OCI-LY7 (cell line): Measurements from ENCODE around the gene CDAN1. TPM values are rescaled to one million over a fixed set of nuclear protein-coding genes. Genes with fewer than 3 reads are reported as not detected.

ENCODE experiments used
- BruUV-seq: library from RNA; stranded (reverse); fragments of 400-500 nt; replicated peaks from 2 replicates; lab custom pipeline; 2021; lab: Mats Ljungman, UMichigan
- CTCF ChIA-PET: fragments of 300-600 bp; sonication (Branson Sonifier 250); formaldehyde crosslinking; loops from one replicate; lab custom pipeline; 2022; ENCODE audit warnings: antibody characterized with exemption; ENCODE audit not compliant: unreplicated experiment; lab: Charles Lee
- POLR2A ChIA-PET: fragments of 300-600 bp; sonication (Branson Sonifier 250); formaldehyde crosslinking; loops from one replicate; lab custom pipeline; 2022; ENCODE audit warnings: antibody characterized with exemption; lab: Charles Lee
- DNase-seq: peaks from one replicate; pipeline ENCODE4 v3.0.0-alpha.2; 2015; ENCODE audit warnings: low spot score
- H2AFZ ChIP-seq: fragments of 200-600 bp; sonication (generic), shearing (Covaris generic); 2 replicates; pipeline ENCODE4 v1.6.1; 2014; ENCODE audit warnings: mild to moderate bottlenecking, antibody characterized with exemption, low read length, moderate library complexity
- H3K27ac ChIP-seq: fragments of 200-600 bp; sonication (generic); 2 replicates; pipeline ENCODE4 v1.5.1; 2014; ENCODE audit warnings: mixed run types, low read depth, mild to moderate bottlenecking, moderate library complexity, low read length, inconsistent platforms; ENCODE audit not compliant: poor library complexity, severe bottlenecking
- H3K36me3 ChIP-seq: fragments of 200-600 bp; sonication (generic); 2 replicates; pipeline ENCODE4 v1.6.1; 2014; ENCODE audit warnings: mild to moderate bottlenecking, antibody characterized with exemption, low read length, moderate library complexity, mixed read lengths; ENCODE audit not compliant: insufficient read depth
- H3K4me1 ChIP-seq: fragments of 200-600 bp; sonication (generic); 2 replicates; pipeline ENCODE4 v1.5.1; 2014; ENCODE audit warnings: mild to moderate bottlenecking, low read length; ENCODE audit not compliant: insufficient read depth, poor library complexity, severe bottlenecking
- H3K4me2 ChIP-seq: fragments of 200-600 bp; sonication (generic); 2 replicates; pipeline ENCODE4 v1.6.1; 2014; ENCODE audit warnings: mild to moderate bottlenecking, low read length
- H3K4me3 ChIP-seq: fragments of 200-600 bp; sonication (generic); 2 replicates; pipeline ENCODE4 v1.5.1; 2014; ENCODE audit warnings: mild to moderate bottlenecking, low read depth, low read length; ENCODE audit not compliant: poor library complexity, severe bottlenecking
- H3K79me2 ChIP-seq: fragments of 200-600 bp; sonication (generic); 2 replicates; pipeline ENCODE4 v1.6.1; 2016; ENCODE audit warnings: low read depth, mild to moderate bottlenecking, low read length, moderate library complexity, mixed read lengths; ENCODE audit not compliant: insufficient read depth
- H3K9me2 ChIP-seq: fragments of 200-600 bp; sonication (generic); 2 replicates; pipeline ENCODE4 v1.6.1; 2016; ENCODE audit warnings: mild to moderate bottlenecking, low read length, mixed read lengths; ENCODE audit not compliant: insufficient read depth
- H3K9me3 ChIP-seq: fragments of 200-600 bp; sonication (generic); 2 replicates; pipeline ENCODE4 v1.6.1; 2014; ENCODE audit warnings: mild to moderate bottlenecking, mixed run types, low read length, mixed read lengths
- H4K20me1 ChIP-seq: fragments of 200-600 bp; sonication (generic); 2 replicates; pipeline ENCODE4 v1.6.1; 2014; ENCODE audit warnings: mild to moderate bottlenecking, antibody characterized with exemption, low read length, moderate library complexity, mixed read lengths; ENCODE audit not compliant: insufficient read depth
- CTCF ChIP-seq: fragments of 200-600 bp; sonication (generic); conservative IDR thresholded peaks from 2 replicates; pipeline ENCODE4 v1.5.1; 2014; ENCODE audit warnings: mild to moderate bottlenecking, antibody characterized with exemption, low read length, moderate library complexity, mixed read lengths
- EZH2phosphoT487 ChIP-seq: fragments of 200-600 bp; sonication (generic); IDR thresholded peaks from 2 replicates; pipeline ENCODE4 v1.6.1; 2018; ENCODE audit warnings: low read depth, borderline replicate concordance, mild to moderate bottlenecking, mixed run types, antibody characterized with exemption, low read length, moderate library complexity, mixed read lengths
- intact Hi-C: fragments of 100-400 bp; cut with micrococcal nuclease; formaldehyde crosslinking; loops from one replicate; pipeline ENCODE4 v1.10.0; 2022; ENCODE audit not compliant: unreplicated experiment
- total RNA-seq, 2 experiments: library from RNA; depleted of rRNA in 1 of 2; stranded (reverse); fragments of >200 nt in 1 of 2; shearing (Covaris generic) in 1 of 2; gene quantifications; 2 replicates each; pipeline ENCODE4 v1.2.3, GENCODE V29; 2014 to 2022

Gene CDAN1
- total RNA-seq, 2 experiments from 2014 or later, result 28.9 to 29.5 TPM

- CTCF ChIA-PET, result no interaction called here
Measured at GRCh38 chr15:42725331-42725903, 11.5 kb downstream of the CDAN1 start.

GRCh38 chr15:42724276-42724675, 12.7 kb downstream of the CDAN1 start:
- BruUV-seq, result no TSS peak
- Histone ChIP-seq H4K20me1 (no peaks in the 10 kb centered on the region), H3K79me2 (no peaks in the 10 kb centered on the region), H3K4me2 (no peak overlapping the region), H3K4me1 (no peaks in the 10 kb centered on the region), H3K27ac (no peak overlapping the region), H2AFZ (no peak overlapping the region), H3K36me3 (peaks cover 91% of the 10 kb centered on the region), H3K9me2 (no peaks in the 10 kb centered on the region), H3K9me3 (no peaks in the 10 kb centered on the region), H3K4me3 (no peak overlapping the region)
- CTCF ChIA-PET, result no interaction called here
- no peak for DNase-seq
- POLR2A ChIA-PET, result interaction anchor here (0.5 kb wide), 1 partner anchor 28 kb away, joined by 3 read pairs; no protein-coding TSS in a partner anchor
- intact Hi-C loops, result no loop called here
- TF ChIP-seq CTCF (no peak), EZH2phosphoT487 (no peak)

More at GRCh38 chr15:42725331-42725903, 11.5 kb downstream of the CDAN1 start:
- no peak for TF ChIP-seq EZH2phosphoT487
- no peak for TF ChIP-seq CTCF
- H3K27ac ChIP-seq, result no peak overlapping the region
- no peak overlapping the region for H2AFZ ChIP-seq
- intact Hi-C loops, result no loop called here
- no peaks in the 10 kb centered on the region for H3K9me3 ChIP-seq
- no peaks in the 10 kb centered on the region for H4K20me1 ChIP-seq
- POLR2A ChIA-PET, result interaction anchor here (0.5 to 0.6 kb wide), 2 partner anchors 15 to 1135 kb away, joined by 3 read pairs; no protein-coding TSS in a partner anchor
- no TSS peak for BruUV-seq
- no peaks in the 10 kb centered on the region for H3K9me2 ChIP-seq
- no peak overlapping the region for H3K4me2 ChIP-seq
- DNase-seq, result no peak
- H3K36me3 ChIP-seq, result peaks cover 91% of the 10 kb centered on the region
- no peaks in the 10 kb centered on the region for H3K4me1 ChIP-seq
- H3K4me3 ChIP-seq, result no peak overlapping the region
- H3K79me2 ChIP-seq, result no peaks in the 10 kb centered on the region

GRCh38 chr15:42723068-42723467, 13.9 kb downstream of the CDAN1 start:
- ChIA-PET CTCF (no interaction called here), POLR2A (no interaction called here)
- H3K4me2 ChIP-seq, result no peak overlapping the region
- TF ChIP-seq EZH2phosphoT487, result no peak
- peak; percentile 58 for TF ChIP-seq CTCF
- H3K36me3 ChIP-seq, result peaks cover 85% of the 10 kb centered on the region
- no peaks in the 10 kb centered on the region for H3K9me2 ChIP-seq
- H3K9me3 ChIP-seq, result no peaks in the 10 kb centered on the region
- no peak for DNase-seq
- no TSS peak for BruUV-seq
- no peaks in the 10 kb centered on the region for H3K4me1 ChIP-seq
- no peak overlapping the region for H3K4me3 ChIP-seq
- H3K79me2 ChIP-seq, result no peaks in the 10 kb centered on the region
- H4K20me1 ChIP-seq, result no peaks in the 10 kb centered on the region
- intact Hi-C loops, result no loop called here
- H2AFZ ChIP-seq, result no peak overlapping the region
- no peak overlapping the region for H3K27ac ChIP-seq
